ENCODE results near the gene TKT.
A peak's percentile ranks its signal among the peaks of the same experiment; 100 is the strongest.

TKT gene

GRCh38 chr3:53248161-53248560 lies 7.7 kb downstream of the TKT start:
- Histone ChIP-seq H3K27me3 (ENCODE audit: insufficient read depth, poor library complexity, severe bottlenecking) (no peaks in the 10 kb centered on the region), H3K27ac (replicated peaks) (peak overlapping the region; percentile 96), H3K4me3 (replicated peaks; ENCODE audit: insufficient read depth, low read length) (no peak overlapping the region)
- no peak for DNase-seq (ENCODE audit: low read depth in 1 of 2, low spot score in 1 of 2)
- TF ChIP-seq GABPA (IDR thresholded peaks at IDR 0.05; ENCODE audit: low read depth): no peak
- no peak for TF ChIP-seq CTCF (IDR thresholded peaks at IDR 0.05; ENCODE audit: insufficient read depth, low read length)
- no peak for TF ChIP-seq POLR2AphosphoS5 (IDR thresholded peaks at IDR 0.05; ENCODE audit: low read depth)
- no peak for TF ChIP-seq REST (IDR thresholded peaks at IDR 0.05; ENCODE audit: insufficient replicate concordance, low read depth)

- no peak for TF ChIP-seq POLR2AphosphoS5 (IDR thresholded peaks at IDR 0.05; ENCODE audit: low read depth)
- TF ChIP-seq GABPA (IDR thresholded peaks at IDR 0.05; ENCODE audit: low read depth): no peak
- TF ChIP-seq SPI1 (IDR thresholded peaks at IDR 0.05; ENCODE audit: borderline replicate concordance, low read depth): no peak
- TF ChIP-seq REST (IDR thresholded peaks at IDR 0.05; ENCODE audit: insufficient replicate concordance, low read depth): no peak
- TF ChIP-seq CTCF (IDR thresholded peaks at IDR 0.05; ENCODE audit: insufficient read depth, low read length): no peak
- Histone ChIP-seq H3K27me3 (ENCODE audit: insufficient read depth, poor library complexity, severe bottlenecking) (no peaks in the 10 kb centered on the region), H3K4me3 (replicated peaks; ENCODE audit: insufficient read depth, low read length) (no peak overlapping the region), H3K27ac (replicated peaks) (peak overlapping the region; percentile 96)
- peak in 1 of 2 experiments; percentile 26 for DNase-seq (ENCODE audit: low read depth in 1 of 2, low spot score in 1 of 2)
Observed at GRCh38 chr3:53247619-53248018, 8.2 kb downstream of the TKT start.

- DNase-seq (ENCODE audit: low read depth in 1 of 2, low spot score in 1 of 2): peak in 1 of 2 experiments; percentile 36
- TF ChIP-seq SPI1 (IDR thresholded peaks at IDR 0.05; ENCODE audit: borderline replicate concordance, low read depth) (no peak), CTCF (IDR thresholded peaks at IDR 0.05; ENCODE audit: insufficient read depth, low read length) (no peak), REST (IDR thresholded peaks at IDR 0.05; ENCODE audit: insufficient replicate concordance, low read depth) (no peak), GABPA (IDR thresholded peaks at IDR 0.05; ENCODE audit: low read depth) (no peak), POLR2AphosphoS5 (IDR thresholded peaks at IDR 0.05; ENCODE audit: low read depth) (no peak)
- H3K27me3 ChIP-seq (ENCODE audit: insufficient read depth, poor library complexity, severe bottlenecking): no peaks in the 10 kb centered on the region
- peak overlapping the region; percentile 88 for H3K27ac ChIP-seq (replicated peaks)
- no peak overlapping the region for H3K4me3 ChIP-seq (replicated peaks; ENCODE audit: insufficient read depth, low read length)
Observed at GRCh38 chr3:53244271-53244670, 11.6 kb downstream of the TKT start.

Data from HL-60 (cell line).